ENCODE data around the gene SELENOV.

SELENOV gene

GRCh38 chr19:39546599-39546998, 31.7 kb downstream of the SELENOV start:
- ChIA-PET CTCF (interaction anchor here (0.7 to 1.5 kb wide), 2 partner anchors 14 to 106 kb away, joined by 3 to 4 read pairs; partner anchors contain the start of gene EID2B), POLR2A (ENCODE audit: low non-redundant PET) (no interaction called here)
- DNase-seq (ENCODE audit: low spot score), result no peak

GRCh38 chr19:39550197-39550596, 35.3 kb downstream of the SELENOV start:
- TF ChIP-seq CTCF (conservative IDR thresholded peaks at IDR 0.05; ENCODE audit: low read depth), result no peak
- ChIA-PET CTCF (no interaction called here), POLR2A (ENCODE audit: low non-redundant PET) (no interaction called here)
- no peak overlapping the region for H3K27ac ChIP-seq
- DNase-seq (ENCODE audit: low spot score), result no peak

More at GRCh38 chr19:39546599-39546998, 31.7 kb downstream of the SELENOV start:
- no peak for TF ChIP-seq CTCF (conservative IDR thresholded peaks at IDR 0.05; ENCODE audit: low read depth)
- no peak overlapping the region for H3K27ac ChIP-seq

GRCh38 chr19:39553082-39553652, 38.2 kb downstream of the SELENOV start:
- no peak for DNase-seq (ENCODE audit: low spot score)
- POLR2A ChIA-PET (ENCODE audit: low non-redundant PET), result no interaction called here
- no peak for TF ChIP-seq CTCF (conservative IDR thresholded peaks at IDR 0.05; ENCODE audit: low read depth)
- CTCF ChIA-PET, result no interaction called here
- no peak overlapping the region for H3K27ac ChIP-seq

GRCh38 chr19:39554701-39555311, 39.9 kb downstream of the SELENOV start:
- POLR2A ChIA-PET (ENCODE audit: low non-redundant PET), result no interaction called here
- CTCF ChIA-PET, result interaction anchor here (0.6 kb wide), 1 partner anchor 8 kb away, joined by 3 read pairs; no protein-coding TSS in a partner anchor
- TF ChIP-seq CTCF (conservative IDR thresholded peaks at IDR 0.05; ENCODE audit: low read depth), result no peak
- no peak overlapping the region for H3K27ac ChIP-seq
- DNase-seq (ENCODE audit: low spot score), result no peak

- TF ChIP-seq CTCF (conservative IDR thresholded peaks at IDR 0.05; ENCODE audit: low read depth), result no peak
- H3K27ac ChIP-seq, result no peak overlapping the region
- CTCF ChIA-PET, result no interaction called here
- no peak for DNase-seq (ENCODE audit: low spot score)
- POLR2A ChIA-PET (ENCODE audit: low non-redundant PET), result no interaction called here
Measured at GRCh38 chr19:39555883-39556282, 40.9 kb downstream of the SELENOV start.

- DNase-seq (ENCODE audit: low spot score), result no peak
- TF ChIP-seq CTCF (conservative IDR thresholded peaks at IDR 0.05; ENCODE audit: low read depth), result no peak
- ChIA-PET POLR2A (ENCODE audit: low non-redundant PET) (no interaction called here), CTCF (no interaction called here)
- H3K27ac ChIP-seq, result no peak overlapping the region
Measured at GRCh38 chr19:39557811-39558623, 43.1 kb downstream of the SELENOV start.

All from RWPE1 (cell line).